Forelimb muscle (tissue), 1 donor: ENCODE measurements around the gene STPG4. TPM values are rescaled to one million over a fixed set of nuclear protein-coding genes. Genes with fewer than 3 reads are reported as not detected.

ENCODE experiments used
- polyA plus RNA-seq: library from polyadenylated mRNA; unstranded; fragments of 120-200 nt; gene quantifications from one replicate; pipeline ENCODE4 v1.2.1, GENCODE V29; 2013; ENCODE audit not compliant: insufficient read length

STPG4 gene
- polyA plus RNA-seq, 1 donor: not detected

Other genes starting within 250 kb of the STPG4 start
- 40.0 TPM for gene MCFD2, start 239.5 kb downstream of the STPG4 start, polyA plus RNA-seq
- 6.7 TPM for gene TTC7A, start 214.1 kb downstream of the STPG4 start, polyA plus RNA-seq
- gene CALM2, start 21.2 kb upstream of the STPG4 start, polyA plus RNA-seq: 393 TPM
- gene EPCAM, start 214.0 kb upstream of the STPG4 start, polyA plus RNA-seq: 0.57 TPM
- gene MSH2, start 247.8 kb upstream of the STPG4 start, polyA plus RNA-seq: 21.7 TPM